HG03460 (cell line): ENCODE measurements around the gene SIX5.

Experiments used
- ATAC-seq: cut with Tn5 transposase; IDR thresholded peaks from one replicate; pipeline ENCODE4 v1.9.1; 2021; ENCODE audit not compliant: unreplicated experiment

SIX5 gene

DNA sequence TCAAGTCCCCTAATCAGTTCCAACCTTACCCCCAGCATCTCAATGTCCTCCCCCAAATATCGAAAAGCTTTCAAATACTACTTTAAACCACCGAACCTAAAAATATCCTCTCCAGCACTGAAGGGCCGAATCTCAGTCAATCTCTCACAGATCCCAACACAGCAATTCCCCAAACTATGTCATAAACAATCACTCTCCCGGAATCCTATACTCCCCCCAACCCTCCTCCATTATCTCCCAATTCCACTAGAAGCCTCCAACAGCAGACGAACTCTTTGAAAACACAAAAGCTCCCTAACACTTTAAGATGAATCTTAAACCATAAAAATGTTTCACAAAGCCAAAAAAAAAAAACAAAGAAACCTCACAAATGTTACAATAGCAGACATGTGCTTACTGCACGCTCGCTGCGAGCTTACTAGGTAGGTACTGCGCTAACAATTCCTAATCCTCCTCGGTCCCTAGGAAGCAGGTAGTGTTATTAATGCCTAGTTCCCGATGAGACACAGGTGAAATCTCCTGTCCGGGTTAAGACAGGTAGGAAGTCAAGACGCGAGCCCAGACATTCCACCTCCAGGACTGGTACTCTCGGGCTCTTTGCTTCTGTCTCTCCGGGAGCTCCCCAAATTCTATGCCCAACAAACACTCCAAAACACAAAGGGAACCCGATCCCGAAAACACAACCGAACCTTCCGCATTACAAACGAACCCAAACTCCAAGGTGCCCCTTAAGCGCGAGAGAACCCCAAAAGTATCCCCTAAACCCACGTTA lies 52.5 kb downstream of the SIX5 start:
- ATAC-seq: no peak

- no peak for ATAC-seq
Measured at GRCh38 chr19:45715139-45715538, 53.9 kb downstream of the SIX5 start.
